ENCODE results near the gene TRAPPC6A. TPM values are rescaled to one million over a fixed set of nuclear protein-coding genes. Genes with fewer than 3 reads are reported as not detected.

TRAPPC6A gene
- total RNA-seq = 10 to 100 TPM; 56.6 to 79.1 TPM
- polyA plus RNA-seq (2013, experiment 1 of 2) = 35.0 TPM
- polyA plus RNA-seq (2013, experiment 2 of 2) = 33.3 TPM
- long read RNA-seq, experiment 1, transcript TRAPPC6A-201 (6 exons, 805 nt) = major isoform, 13 of 30 reads
- long read RNA-seq, experiment 1, transcript TRAPPC6A-202 (6 exons, 758 nt) = minor isoform, 9 of 30 reads
- long read RNA-seq, experiment 1, partial matches to known transcripts = 2 of 30 reads
- long read RNA-seq, experiment 1, other reads (novel, unspliced or antisense) = 1 of 30 reads
- long read RNA-seq, experiment 2, transcript TRAPPC6A-204 (5 exons, 695 nt) = minor isoform, 9 of 78 reads
- long read RNA-seq, experiment 2, transcript TRAPPC6A-202 (6 exons, 758 nt) = minor isoform, 27 of 78 reads
- long read RNA-seq, experiment 2, transcript TRAPPC6A-201 (6 exons, 805 nt) = major isoform, 30 of 78 reads
- long read RNA-seq, experiment 2, partial matches to known transcripts = 6 of 78 reads
- long read RNA-seq, experiment 2, other reads (novel, unspliced or antisense) = 2 of 78 reads
- long read RNA-seq, experiment 3, transcript TRAPPC6A-201 (6 exons, 805 nt) = major isoform, 8 of 24 reads
- long read RNA-seq, experiment 3, transcript TRAPPC6A-202 (6 exons, 758 nt) = minor isoform, 5 of 24 reads
- long read RNA-seq, experiment 3, partial matches to known transcripts = 1 of 24 reads
- long read RNA-seq, experiment 3, other reads (novel, unspliced or antisense) = 6 of 24 reads
- long read RNA-seq, experiment 4, partial matches to known transcripts = 0 of 6 reads
- long read RNA-seq, experiment 4, other reads (novel, unspliced or antisense) = 1 of 6 reads

DNA sequence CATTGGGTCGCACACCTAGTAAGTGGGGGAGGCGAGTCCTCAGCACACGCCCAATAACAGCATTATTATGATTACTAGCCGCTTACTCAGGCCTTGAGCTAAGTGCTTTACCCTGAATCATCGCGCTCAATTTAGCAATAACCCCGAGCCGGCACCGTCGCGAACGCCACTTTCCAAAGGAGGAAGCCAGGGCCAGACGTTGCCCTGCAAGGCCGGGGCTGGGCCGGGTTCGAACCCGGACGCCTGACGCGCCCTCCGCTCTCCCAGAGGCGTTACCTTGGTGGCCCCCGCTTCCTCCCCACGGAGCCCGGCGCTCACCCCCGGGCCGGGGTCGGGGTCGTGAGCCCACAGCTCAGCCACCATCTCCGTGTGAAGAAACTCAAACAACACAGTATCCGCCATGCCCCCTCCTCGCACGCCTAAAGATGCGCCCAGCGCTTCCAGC is at the start of gene TRAPPC6A:
Gene TRAPPC6A, minus strand, starts transcription at position 421 of the 445 bp plus-strand sequence. Its CDS starts 19 bp downstream, at position 402.
- DNase-seq = no peak
- WGBS, 2 experiments (ENCODE audit: insufficient coverage in 1 of 2, insufficient read length in 1 of 2) = 0 to 1% methylated on average over 17 to 36 of the region's 36 CpGs

DNA sequence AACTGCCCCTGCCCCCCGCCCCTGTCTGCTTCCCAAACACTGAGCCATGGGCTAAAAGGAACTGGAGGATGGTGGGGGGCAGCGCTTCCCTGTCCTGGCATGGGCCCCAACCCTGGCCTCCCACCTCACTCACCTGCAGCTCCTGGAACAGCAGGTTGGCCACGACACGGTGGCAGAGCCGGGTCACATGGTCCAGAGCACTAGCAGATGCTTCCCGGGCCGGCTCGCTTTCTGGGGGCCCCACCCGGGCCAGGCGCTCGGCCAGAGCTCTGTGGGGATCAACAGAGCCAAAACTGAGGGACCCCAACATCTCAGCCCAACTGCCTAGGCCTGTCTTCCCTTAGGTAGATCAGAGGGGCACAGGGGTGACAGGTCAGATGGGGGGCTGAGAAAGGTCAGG is 46.6 kb upstream of the TRAPPC6A start:
- H3K27me3 ChIP-seq (ENCODE audit: control insufficient read depth, insufficient read depth, low read length, poor library complexity, severe bottlenecking) = no peaks in the 10 kb centered on the region
- H3K9ac ChIP-seq (ENCODE audit: extremely low read depth, low read length, poor library complexity, severe bottlenecking) = no peak overlapping the region
- H3K4me1 Mint-ChIP-seq = no peaks in the 10 kb centered on the region
- peaks cover 70% of the 10 kb centered on the region for H3K27me3 Mint-ChIP-seq (ENCODE audit: insufficient read depth)
- H3K27ac Mint-ChIP-seq = no peak overlapping the region
- no peak overlapping the region for H3K27ac ChIP-seq (ENCODE audit: low read depth, low read length)
- no peak overlapping the region for H3K4me3 Mint-ChIP-seq
- no peaks in the 10 kb centered on the region for H3K36me3 Mint-ChIP-seq (ENCODE audit: low read depth)
- no peaks in the 10 kb centered on the region for H3K9me3 ChIP-seq (ENCODE audit: control insufficient read depth, low read length)
- no peak for TF ChIP-seq CTCF (conservative IDR thresholded peaks at IDR 0.05)
- WGBS, 2 experiments (ENCODE audit: insufficient coverage in 1 of 2, insufficient read length in 1 of 2) = 87 to 90% methylated on average over 2 to 11 of the region's 11 CpGs
- no peaks in the 10 kb centered on the region for H3K4me1 ChIP-seq (ENCODE audit: control insufficient read depth, insufficient read depth, low read length)
- H3K36me3 ChIP-seq (ENCODE audit: control insufficient read depth, insufficient read depth, low read length) = no peaks in the 10 kb centered on the region
- DNase-seq = no peak
- H3K4me3 ChIP-seq (ENCODE audit: low read length) = no peak overlapping the region
- no peaks in the 10 kb centered on the region for H3K9me3 Mint-ChIP-seq

More for the DNA sequence above, at the start of gene TRAPPC6A:
- Histone ChIP-seq H3K9me3 (ENCODE audit: control insufficient read depth, low read length) (no peaks in the 10 kb centered on the region), H3K27ac (ENCODE audit: low read depth, low read length) (peak within 1 kb of the TSS; percentile 66), H3K9ac (ENCODE audit: extremely low read depth, low read length, poor library complexity, severe bottlenecking) (peak within 1 kb of the TSS; percentile 73), H3K36me3 (ENCODE audit: control insufficient read depth, insufficient read depth, low read length) (peaks cover 8% of the 10 kb centered on the region), H3K4me1 (ENCODE audit: control insufficient read depth, insufficient read depth, low read length) (no peaks in the 10 kb centered on the region), H3K27me3 (ENCODE audit: control insufficient read depth, insufficient read depth, low read length, poor library complexity, severe bottlenecking) (no peaks in the 10 kb centered on the region), H3K4me3 (ENCODE audit: low read length) (peak within 1 kb of the TSS; percentile 96)
- Mint-ChIP-seq H3K4me3 (peak within 1 kb of the TSS; percentile 87), H3K4me1 (peaks cover 2% of the 10 kb centered on the region), H3K36me3 (ENCODE audit: low read depth) (peaks cover 4% of the 10 kb centered on the region), H3K27me3 (ENCODE audit: insufficient read depth) (peaks cover 1% of the 10 kb centered on the region), H3K9me3 (no peaks in the 10 kb centered on the region), H3K27ac (peak within 1 kb of the TSS; percentile 95)
- no peak for TF ChIP-seq CTCF (conservative IDR thresholded peaks at IDR 0.05)

- WGBS, 2 experiments (ENCODE audit: insufficient coverage in 1 of 2, insufficient read length in 1 of 2) = 91 to 95% methylated on average over 2 to 5 of the region's 5 CpGs
- Histone ChIP-seq H3K9me3 (ENCODE audit: control insufficient read depth, low read length) (no peaks in the 10 kb centered on the region), H3K9ac (ENCODE audit: extremely low read depth, low read length, poor library complexity, severe bottlenecking) (no peak overlapping the region), H3K36me3 (ENCODE audit: control insufficient read depth, insufficient read depth, low read length) (no peaks in the 10 kb centered on the region), H3K27me3 (ENCODE audit: control insufficient read depth, insufficient read depth, low read length, poor library complexity, severe bottlenecking) (no peaks in the 10 kb centered on the region), H3K27ac (ENCODE audit: low read depth, low read length) (no peak overlapping the region), H3K4me3 (ENCODE audit: low read length) (no peak overlapping the region), H3K4me1 (ENCODE audit: control insufficient read depth, insufficient read depth, low read length) (no peaks in the 10 kb centered on the region)
- H3K4me3 Mint-ChIP-seq = no peak overlapping the region
- H3K9me3 Mint-ChIP-seq = no peaks in the 10 kb centered on the region
- no peak for DNase-seq
- peaks cover 74% of the 10 kb centered on the region for H3K27me3 Mint-ChIP-seq (ENCODE audit: insufficient read depth)
- no peak overlapping the region for H3K27ac Mint-ChIP-seq
- TF ChIP-seq CTCF (conservative IDR thresholded peaks at IDR 0.05) = no peak
- H3K36me3 Mint-ChIP-seq (ENCODE audit: low read depth) = no peaks in the 10 kb centered on the region
- H3K4me1 Mint-ChIP-seq = no peaks in the 10 kb centered on the region
These were observed 45.8 kb upstream of the TRAPPC6A start for GRCh38 chr19:45223879-45224278.
